Esophagus muscularis mucosa (tissue), 4 donors: ENCODE data around the gene CDH22.

Experiments
- CTCF ChIP-seq, 3 experiments: fragments of 200-600 bp in 2 of 3; fragments of 450-650 bp in 1 of 3; sonication (generic) in 2 of 3; IDR thresholded peaks; one replicate each; pipeline ENCODE4 v1.5.1; 2017 to 2019; ENCODE audit warnings: antibody characterized with exemption in 3 of 3, mild to moderate bottlenecking in 2 of 3, moderate library complexity in 1 of 3
- EP300 ChIP-seq: sonication (generic); formaldehyde crosslinking; IDR thresholded peaks from one replicate; pipeline ENCODE4 v1.6.1; 2017; ENCODE audit warnings: antibody characterized with exemption
- POLR2A ChIP-seq: fragments of 450-650 bp; IDR thresholded peaks from one replicate; pipeline ENCODE4 v1.6.1; 2017; ENCODE audit warnings: antibody characterized with exemption, moderate library complexity, mild to moderate bottlenecking, low read depth

- TF ChIP-seq CTCF (IDR thresholded peaks at IDR 0.05) (no peak), POLR2A (no peak), EP300 (no peak)
Observed at GRCh38 chr20:46347841-46348803, 39.8 kb upstream of the CDH22 start.
